Measurements from ENCODE around the gene KIAA1328.
"Not testable (repeated sequence)": the region's sequence is repeated elsewhere in the genome, so short reads cannot be mapped to it uniquely, and the experiment has no call there.

Gene KIAA1328

DNA sequence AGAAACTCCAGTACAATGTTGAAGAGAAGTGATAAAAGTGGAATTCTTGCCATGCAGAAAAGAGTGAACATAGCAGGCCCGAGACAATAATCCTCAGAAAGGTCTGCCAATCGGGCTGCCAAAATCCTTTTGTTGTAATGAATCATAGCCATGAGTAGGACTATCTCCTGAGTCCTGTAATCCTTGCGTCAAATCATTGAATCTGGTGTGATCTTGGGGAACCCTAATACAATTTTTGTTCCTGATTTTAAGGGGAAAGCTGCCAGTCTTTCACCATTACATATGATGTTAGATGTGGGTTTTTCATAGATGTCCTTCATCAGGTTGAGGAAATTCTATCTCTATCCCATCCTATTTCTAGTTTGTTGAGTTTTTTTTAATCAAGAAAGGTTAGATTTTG is 2.4 kb upstream of the KIAA1328 start:
- DNase-seq (ENCODE audit: low spot score) = no peak

DNA sequence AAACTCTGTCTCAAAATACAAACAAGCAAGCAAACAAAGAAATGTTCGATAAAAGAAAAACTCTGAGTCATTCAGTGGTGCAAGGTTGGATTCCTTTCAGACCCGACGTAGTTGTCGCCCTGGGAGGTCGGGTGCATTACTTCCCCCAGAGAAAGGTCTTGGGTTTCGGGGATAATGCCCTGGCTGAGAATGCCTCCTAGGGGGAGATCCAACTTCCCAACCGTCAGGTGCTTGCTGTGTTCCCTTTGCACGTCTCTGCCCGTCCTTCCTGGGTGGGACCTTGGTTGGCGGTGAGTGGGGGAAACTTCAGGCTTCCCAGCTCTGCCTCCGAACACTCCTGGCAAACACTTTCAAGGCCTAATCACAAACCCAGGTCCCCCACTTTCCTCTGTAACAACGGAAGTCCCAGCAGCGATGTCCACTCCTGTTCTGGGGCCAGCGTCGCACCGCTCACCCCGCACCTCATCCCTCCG is 734 bp upstream of the KIAA1328 start:
- peak; percentile 26 for DNase-seq (ENCODE audit: low spot score)

DNA sequence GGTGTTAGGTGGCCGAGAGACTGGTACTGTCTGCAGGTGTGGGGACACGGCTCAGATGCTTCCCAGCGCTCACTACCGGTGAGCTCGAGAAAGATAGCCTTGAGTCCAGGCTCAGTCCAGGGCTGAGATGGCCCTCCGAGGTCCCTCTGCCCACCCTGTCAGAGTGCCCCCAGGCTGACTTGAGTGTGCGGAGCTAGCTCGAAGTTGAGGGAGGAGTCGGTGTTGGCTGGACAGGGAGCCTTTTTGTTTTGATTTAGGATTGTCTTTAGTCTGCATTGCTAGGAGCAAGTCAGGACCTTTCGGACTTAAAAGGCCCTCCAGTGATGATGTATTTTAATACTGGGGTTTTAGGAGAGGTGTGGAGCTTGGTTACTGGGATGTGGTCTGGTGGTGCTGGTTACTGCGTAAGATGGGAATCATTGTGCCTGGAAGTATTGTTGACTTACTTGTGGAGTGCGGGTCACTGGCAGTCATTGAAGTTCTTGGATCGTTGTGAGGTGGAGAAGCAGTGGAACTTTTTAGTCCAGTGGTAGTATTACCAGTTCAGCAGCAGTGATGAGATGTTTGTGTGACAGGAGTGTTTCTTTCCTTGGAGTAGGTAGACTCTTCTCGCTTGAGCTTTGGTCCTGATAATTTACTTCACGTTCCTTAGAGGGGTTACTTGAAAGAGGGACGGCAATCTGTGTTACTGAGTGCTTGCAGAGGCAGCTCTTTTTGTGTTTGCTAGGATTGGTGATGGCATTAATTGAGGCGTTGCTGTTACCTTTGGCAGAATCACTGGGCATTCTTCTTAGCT is 633 bp downstream of the KIAA1328 start:
- DNase-seq (ENCODE audit: low spot score) = no peak

DNA sequence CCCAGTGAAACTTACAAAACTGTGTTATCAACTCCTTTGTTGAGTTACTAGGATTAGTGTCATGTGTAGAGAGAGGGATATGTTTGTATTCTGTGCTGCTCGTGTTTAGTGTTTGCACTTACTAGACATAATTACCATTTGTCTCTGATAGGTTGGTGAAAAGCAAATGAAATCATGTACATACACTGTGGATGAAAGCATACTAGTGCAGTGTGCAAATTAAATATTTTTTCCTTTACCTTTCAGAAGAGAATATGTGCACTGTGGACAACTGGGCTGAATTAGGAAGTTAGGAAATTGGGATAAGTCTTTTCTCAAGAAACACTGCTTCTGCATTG is 1.2 kb downstream of the KIAA1328 start:
- DNase-seq (ENCODE audit: low spot score) = no peak

DNA sequence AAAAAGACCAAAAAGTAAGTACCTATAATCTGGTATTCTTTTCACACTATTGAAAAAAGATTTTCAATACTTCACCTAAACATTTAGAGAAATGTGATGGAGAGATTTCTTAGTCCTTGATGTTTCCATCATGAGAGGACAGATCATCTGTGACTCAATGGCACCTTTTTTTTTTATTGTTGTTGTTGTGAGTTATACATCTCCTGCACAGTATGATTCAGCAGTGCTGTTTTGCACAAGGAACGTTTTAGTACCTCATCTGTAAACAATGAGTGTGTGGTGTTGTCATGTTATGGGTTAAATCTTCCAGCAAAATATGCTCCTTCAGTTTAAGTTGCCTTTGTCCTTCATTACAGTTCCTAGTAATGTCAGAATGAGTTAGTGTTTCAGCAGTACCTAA is 2.2 kb downstream of the KIAA1328 start:
- DNase-seq (ENCODE audit: low spot score) = no peak

DNA sequence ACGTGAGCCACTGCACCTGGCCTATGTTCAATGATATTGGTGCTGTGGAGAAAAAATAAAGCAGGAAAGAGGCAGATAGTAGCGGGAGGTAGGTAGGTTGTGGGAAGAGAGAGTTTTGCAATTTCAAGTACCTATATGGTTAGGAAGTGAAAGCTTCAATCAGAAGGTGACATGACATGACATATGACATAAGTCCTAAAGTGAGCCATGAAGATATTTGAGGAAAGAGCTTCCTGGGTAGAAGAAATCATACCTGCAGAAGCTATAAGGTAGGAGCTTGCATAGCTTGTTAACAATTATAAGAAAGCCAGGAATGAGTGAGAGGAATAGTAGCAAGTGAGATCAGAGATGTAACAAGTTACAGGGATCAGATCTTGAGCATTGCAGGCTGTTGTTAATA is 4.2 kb downstream of the KIAA1328 start:
- DNase-seq (ENCODE audit: low spot score) = no peak

DNA sequence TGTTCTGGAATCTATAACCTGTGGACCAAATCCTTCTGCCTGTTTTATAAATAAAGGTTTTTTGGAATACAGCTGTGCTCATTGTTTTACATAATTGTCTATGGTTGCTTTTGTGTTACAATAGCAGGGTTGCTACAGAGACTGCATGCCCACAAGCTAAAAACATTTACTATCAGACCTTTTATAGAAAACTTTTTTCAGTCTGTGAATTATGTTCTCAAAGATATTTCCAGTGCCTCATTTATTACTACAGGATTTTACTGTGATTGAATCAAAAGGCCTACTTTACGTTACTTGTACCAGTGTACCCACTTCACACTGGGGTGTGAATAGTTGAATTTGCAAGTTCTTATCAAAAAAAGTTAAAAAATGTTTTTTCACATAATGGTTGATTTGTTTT is 7.0 kb downstream of the KIAA1328 start:
- DNase-seq (ENCODE audit: low spot score) = no peak

DNA sequence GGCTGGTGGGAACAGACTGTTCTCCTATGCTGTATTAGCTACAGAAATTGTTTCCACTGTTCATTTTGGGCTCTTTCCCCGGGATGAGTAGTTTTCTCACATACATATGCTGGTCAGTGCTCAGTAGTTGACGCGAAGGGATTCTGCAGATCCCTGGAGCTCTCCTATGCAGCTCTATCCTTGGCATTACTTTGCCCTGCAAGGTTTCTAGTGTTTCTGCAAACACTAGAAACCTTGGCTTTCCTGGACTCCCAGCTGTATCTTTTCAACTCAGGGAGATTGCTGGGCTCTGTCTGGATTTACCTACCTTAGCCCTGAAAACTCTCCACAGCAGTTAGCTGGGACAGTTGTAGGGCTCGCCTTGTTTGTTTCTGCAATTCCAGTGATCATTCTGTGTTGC is 10.9 kb downstream of the KIAA1328 start:
- no peak for DNase-seq (ENCODE audit: low spot score)

DNA sequence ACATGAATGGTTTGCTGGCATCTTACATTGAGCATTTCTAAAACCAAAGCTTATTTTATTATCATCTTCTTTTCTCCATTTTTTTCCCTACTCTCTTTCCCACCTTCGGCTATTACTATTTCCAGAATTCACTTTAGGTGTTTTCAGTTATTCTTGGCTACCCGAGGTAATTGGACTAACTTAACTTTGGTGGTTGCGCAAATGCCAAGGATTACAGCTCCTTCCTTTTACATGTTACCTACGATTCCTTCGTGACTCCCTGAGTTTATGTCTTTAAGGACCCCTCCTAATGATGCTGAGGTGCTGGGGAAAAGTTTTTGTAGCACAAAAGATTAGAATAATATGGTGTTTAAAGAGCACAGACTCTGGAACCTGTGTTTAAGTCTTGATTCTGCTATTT is 14.3 kb downstream of the KIAA1328 start:
- no peak for DNase-seq (ENCODE audit: low spot score)

DNA sequence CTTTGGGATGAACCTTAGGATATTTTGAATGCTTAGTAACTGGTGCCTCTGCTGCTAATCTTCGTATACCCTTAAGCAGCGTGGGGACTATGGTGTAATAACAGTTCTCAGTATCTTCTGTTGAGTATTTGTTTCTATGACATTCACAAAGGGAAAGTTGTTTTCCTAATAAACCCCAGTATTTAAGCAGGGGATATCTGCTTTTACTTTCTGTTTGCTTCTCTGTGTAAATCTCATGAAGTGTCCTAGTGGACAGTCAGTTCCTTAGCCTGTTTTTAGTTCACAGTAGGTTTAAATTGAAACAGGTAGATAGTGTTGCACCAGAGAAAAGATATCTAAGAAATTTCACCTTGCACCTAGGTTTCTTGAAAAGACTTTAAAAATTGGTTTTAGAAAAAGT is 14.9 kb downstream of the KIAA1328 start:
- DNase-seq (ENCODE audit: low spot score) = no peak

DNA sequence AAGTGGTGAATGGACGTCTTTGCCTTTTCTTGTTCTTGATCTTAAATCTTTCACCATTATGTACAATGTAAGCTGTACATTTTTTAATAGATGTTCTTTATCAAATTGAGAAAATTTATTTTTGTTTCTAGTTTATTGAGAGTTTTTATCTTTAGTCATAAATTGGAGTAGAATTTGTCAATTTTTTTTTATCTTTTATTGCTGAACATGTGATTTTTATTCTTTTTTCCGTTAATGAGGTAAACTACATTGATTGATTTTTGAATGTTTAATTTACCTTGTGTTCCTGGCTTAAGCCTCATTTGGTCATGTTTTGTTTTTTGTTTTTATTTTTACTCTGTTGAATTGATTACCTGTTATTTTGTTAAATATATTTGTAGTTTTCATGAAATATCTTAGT is 19.7 kb downstream of the KIAA1328 start:
- DNase-seq (ENCODE audit: low spot score) = no peak

DNA sequence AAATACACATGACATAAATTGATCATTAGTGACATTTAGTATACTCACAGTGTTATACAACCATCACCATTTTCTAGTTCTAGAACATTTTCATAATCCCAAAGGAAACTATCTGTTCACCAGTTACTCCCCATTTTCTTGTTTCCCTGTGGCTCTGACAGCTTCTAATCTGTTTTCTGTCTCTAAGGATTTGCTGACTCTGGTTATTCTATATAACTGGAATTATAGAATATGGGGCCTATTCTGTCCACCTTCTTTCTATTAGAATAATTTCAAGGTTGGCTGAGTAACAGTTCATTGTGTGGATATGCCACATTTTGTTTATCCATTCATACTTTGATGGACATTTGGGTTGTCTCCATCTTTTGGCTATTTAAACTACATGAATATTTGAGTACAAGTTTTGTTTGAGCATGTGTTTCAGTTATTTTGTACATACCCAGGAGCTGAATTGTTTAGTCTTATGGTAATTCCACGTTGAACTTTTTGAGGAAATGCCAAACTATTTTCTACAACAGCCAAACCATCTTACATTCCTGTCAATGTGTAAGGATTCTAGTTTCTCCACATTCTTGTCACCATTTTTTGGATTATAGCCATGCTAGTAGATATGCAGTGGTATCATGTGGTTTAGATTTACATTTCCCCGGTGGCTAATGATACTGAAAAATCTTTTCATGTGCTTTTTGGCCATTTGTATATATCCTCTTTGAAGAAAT is 20.5 kb downstream of the KIAA1328 start:
- no peak for DNase-seq (ENCODE audit: low spot score)

DNA sequence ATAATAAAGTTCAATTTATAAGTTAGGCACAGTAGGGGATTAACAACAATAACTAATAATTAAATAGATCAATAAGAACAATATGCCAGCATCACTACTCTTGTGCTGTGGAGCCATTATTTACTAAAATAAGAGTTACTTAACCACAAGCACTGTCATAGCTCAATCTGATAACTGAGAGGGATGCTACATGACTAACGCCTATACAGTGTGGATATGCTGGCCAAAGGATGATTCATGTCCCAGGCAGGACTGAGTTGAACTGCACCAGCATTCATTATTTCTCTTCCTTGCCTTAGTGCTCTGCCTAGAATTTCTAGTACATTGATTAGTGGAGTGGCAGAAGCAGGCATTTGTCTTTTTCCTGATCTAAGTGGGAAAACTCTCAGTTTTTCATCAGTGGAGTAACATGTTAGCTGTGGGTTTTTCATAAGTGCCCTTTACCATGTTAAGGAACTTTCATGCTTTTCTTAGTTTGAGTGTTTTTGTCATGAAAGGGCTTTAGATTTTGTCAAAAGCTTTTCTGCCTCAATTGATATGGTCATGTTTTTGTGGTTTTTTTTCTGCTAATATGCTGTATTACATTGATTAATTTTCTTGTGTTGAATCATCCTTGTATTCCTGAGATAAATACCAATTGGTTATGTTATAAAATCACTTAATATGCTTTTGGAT is 21.7 kb downstream of the KIAA1328 start:
- no peak for DNase-seq (ENCODE audit: low spot score)

DNA sequence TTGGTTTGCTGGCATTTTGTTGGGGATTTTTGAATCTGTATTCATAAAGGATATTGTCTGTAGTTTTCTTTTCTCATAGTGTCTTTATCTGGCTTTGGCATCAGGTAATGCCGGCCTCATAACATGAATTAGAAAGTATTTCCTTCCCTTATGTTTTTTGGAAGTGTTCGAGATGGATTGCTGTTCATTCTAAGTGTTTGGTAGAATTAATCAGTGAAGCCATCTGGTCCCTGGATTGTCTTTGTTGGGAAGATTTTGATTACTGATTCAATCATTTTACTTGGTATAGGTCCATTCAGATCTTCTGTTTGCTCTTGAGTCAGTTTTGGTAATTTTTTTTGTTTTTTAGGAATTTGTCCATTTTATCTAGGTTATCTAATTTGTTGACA is 22.3 kb downstream of the KIAA1328 start:
- DNase-seq (ENCODE audit: low spot score) = no peak

DNA sequence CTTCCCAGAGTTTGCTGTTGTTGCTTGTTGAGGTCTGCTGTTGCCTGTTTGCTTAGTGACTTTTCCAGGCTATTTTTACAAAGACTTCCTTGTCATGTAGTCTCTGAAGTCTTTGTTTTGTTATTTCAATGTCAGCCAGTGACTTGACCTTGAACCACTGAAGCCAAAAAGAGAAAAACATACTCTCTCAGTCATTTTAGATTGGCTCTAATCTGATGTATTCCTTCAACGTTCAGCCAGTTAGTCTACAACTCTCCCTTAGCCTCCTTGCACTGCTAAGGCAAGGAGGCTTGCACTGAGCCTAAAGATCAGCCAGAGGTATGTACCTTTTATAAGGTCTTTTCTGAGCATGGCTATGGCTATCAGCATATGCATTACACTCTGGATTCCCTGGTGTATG is 27.9 kb downstream of the KIAA1328 start:
- DNase-seq (ENCODE audit: low spot score) = no peak

DNA sequence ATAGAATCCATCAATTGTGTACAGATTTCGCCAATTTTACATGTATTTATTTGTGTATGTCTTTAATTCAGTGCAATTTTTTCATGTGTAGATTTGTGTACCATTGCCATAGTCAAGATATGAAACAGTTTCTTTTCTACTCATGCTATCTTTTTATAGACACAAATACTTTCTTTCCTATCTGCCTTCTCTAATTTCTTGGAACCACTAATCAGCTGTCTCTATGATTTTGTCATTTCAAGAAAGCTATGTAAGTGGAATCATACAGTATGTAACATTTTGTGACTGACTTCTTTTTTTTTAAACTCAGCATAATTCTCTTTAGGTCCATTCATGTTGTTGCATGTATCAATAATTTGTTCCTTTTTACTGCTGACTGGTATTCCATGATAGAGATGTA is 33.3 kb downstream of the KIAA1328 start:
- no peak for DNase-seq (ENCODE audit: low spot score)

DNA sequence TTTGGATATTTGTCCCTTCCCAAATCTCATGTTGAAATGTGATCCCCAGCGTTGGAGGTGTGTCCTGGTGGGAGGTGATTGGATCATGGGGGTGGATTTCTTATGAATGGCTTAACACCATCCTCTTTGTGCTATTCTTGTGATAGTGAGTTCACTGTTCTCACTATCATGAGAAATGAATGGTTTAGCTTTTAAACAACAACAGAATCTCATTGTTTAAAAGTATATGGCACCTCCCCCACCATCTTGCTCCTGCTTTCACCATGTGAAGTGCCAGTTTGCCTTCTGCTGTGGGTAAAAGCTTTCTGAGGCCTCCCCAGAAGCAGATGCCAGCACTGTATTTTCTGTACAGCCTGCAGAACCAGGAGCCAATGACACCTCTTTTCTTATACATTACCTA is 38.1 kb downstream of the KIAA1328 start:
- no peak for DNase-seq (ENCODE audit: low spot score)

DNA sequence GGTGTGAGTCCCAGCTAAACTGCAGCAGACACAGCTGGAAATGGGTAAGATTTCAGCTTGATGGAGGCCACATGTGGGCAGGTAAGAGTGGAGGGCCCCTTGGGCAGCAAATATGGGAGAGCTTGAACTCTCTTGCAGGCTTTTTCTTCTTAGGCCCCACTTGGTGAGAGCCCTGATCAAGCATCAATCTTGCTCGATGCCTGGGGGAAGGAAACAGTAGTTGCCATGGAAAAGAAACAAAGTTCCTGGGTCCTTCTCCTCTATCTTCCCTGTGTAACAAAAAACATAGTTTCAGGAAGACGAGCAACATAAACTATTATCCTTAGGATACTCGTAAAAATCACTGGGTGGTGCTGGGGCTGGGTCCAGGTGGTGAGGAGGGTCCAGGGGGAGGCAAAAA is 42.9 kb downstream of the KIAA1328 start:
- no peak for DNase-seq (ENCODE audit: low spot score)

DNA sequence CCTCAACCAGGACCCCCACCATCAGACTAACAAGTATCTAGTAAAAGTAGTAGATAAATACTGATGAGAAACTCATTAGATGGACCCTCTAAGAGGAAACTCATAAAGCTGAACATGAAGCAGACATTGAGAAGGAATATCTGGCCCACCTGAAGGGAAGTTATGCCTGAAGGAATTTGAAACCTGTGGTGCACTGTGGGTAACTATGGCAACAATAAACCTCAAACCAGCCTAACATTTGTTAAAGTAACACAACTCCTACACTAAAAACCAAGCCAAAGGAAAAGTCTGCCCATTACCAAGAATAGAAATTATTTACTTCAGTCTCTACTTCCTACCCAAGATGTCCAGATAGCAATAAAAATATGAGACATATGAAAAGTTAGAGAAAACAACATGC is 43.4 kb downstream of the KIAA1328 start:
- no peak for DNase-seq (ENCODE audit: low spot score)

DNA sequence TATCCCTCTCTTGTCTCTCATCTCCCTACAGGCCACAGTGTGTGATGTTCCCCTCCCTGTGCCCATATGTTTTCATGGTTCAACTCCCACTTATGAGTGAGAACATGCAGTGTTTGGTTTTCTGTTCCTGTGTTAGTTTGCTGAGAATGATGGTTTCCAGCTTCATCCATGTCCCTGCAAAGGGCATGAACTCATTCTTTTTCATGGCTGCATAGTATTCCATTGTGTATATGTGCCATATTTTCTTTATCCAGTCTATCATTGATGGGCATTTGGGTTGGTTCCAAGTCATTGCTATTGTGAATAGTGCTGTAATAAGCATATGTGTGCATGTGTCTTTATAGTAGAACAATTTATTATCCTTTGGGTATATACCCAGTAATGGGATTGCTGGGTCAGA is 44.9 kb downstream of the KIAA1328 start:
- not testable (repeated sequence) for DNase-seq (ENCODE audit: low spot score)

DNA sequence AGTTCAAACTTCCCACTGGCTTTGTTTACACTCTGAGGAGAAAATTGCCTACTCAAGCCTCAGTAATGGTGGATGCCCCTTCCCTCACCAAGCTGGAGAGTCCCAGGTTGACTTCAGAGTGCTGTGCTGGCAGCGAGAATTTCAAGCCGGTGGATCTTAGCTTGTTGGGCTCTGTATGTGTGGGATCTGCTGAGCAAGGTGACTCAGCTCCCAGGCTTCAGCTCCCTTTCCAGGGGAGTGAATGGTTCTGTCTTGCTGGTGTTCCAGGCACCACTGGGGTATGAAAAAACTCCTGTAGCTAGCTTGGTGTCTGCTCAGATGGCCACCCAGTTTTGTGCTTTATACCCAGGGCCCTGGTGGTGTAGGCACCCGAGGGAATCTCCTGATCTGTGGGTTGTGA is 50.9 kb downstream of the KIAA1328 start:
- DNase-seq (ENCODE audit: low spot score) = not testable (repeated sequence)

DNA sequence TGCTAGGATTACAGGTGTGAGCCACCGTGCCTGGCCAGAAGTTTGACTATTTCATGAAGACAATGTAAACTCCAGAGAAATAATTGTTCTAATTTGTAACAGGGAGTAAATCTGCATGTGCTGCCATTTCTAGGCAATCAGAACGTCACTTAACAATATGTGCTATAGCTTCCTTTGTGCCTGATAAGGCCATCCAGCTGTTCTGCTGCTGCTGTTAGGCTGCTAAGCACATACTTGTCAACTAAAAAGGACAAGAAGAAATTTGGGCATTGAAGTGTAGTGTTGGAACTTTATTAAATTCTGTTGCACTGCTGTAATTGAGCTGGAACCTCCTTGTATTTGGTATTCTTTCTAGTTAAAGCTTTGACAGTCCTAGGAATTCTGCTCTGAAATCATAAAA is 57.1 kb downstream of the KIAA1328 start:
- DNase-seq (ENCODE audit: low spot score) = no peak

DNA sequence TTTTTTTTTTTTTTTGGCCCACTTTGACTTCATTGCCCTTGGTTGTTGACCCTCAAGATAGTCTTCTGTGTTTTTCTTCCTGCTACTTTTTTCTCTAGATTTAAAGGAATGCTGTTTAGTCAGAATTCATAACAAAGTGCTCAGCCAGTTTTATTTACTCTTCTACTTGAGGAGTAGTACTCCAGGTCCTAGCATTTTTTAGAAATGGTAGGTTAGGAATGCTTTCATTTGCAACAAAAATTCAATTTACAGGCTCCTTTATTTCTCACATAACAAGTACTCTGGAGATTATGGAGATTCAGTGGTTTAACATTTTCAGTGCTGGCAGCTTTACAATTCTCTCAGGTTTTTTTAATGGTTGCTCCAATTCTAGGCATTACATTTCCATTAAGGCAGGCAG is 58.2 kb downstream of the KIAA1328 start:
- DNase-seq (ENCODE audit: low spot score) = no peak

Data from CD4-positive, alpha-beta T cell treated with Interleukin-2 at 100 ng/mL for 4 hours (primary cell).